Neuron (in vitro differentiated cells): ENCODE results near the gene POU5F1.

Source experiments
- H2AFZ ChIP-seq: one replicate; pipeline ENCODE4 v1.6.1; 2013; ENCODE audit warnings: low read depth, mild to moderate bottlenecking, inconsistent platforms, low read length, moderate library complexity
- H3K27me3 ChIP-seq: one replicate; pipeline ENCODE4 v1.6.1; 2013; ENCODE audit warnings: low read length; ENCODE audit not compliant: insufficient read depth
- H3K36me3 ChIP-seq: one replicate; pipeline ENCODE4 v1.6.1; 2013; ENCODE audit warnings: low read length; ENCODE audit not compliant: insufficient read depth
- H3K4me1 ChIP-seq: one replicate; pipeline ENCODE4 v1.6.1; 2013; ENCODE audit warnings: low read length; ENCODE audit not compliant: insufficient read depth
- H3K4me3 ChIP-seq: 2 replicates; pipeline ENCODE4 v1.5.1; 2013; ENCODE audit warnings: mild to moderate bottlenecking, low read length, moderate library complexity
- H3K9me3 ChIP-seq: one replicate; pipeline ENCODE4 v1.6.1; 2013; ENCODE audit warnings: low read length

The POU5F1 gene

GRCh38 chr6:31131595-31131994 is 38.9 kb downstream of the POU5F1 start:
- peaks cover 6% of the 10 kb centered on the region for H3K27me3 ChIP-seq
- no peak overlapping the region for H2AFZ ChIP-seq
- no peaks in the 10 kb centered on the region for H3K9me3 ChIP-seq
- no peaks in the 10 kb centered on the region for H3K4me1 ChIP-seq
- H3K4me3 ChIP-seq: no peak overlapping the region
- no peaks in the 10 kb centered on the region for H3K36me3 ChIP-seq

DNA sequence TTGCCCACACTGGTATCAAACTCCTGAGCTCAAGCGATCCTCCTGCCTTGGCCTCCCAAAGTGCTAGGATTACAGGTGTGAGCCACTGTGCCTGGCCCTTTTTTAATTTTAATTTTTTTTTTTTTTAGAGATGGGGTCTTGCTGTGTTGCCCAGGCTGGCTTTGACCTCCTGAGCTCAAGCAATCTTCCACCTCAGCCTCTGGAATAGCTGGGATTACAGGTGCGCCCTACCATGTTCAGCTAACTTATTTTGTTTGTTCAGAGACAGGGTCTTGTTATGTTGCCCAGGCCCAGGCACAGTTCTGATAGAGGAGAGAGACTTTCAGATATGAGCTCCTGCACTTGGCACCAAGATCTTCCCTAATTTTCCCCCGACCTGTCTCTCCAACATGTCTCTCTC is 39.7 kb downstream of the POU5F1 start:
- no peaks in the 10 kb centered on the region for H3K4me1 ChIP-seq
- peaks cover 10% of the 10 kb centered on the region for H3K27me3 ChIP-seq
- no peak overlapping the region for H3K4me3 ChIP-seq
- H2AFZ ChIP-seq: no peak overlapping the region
- no peaks in the 10 kb centered on the region for H3K36me3 ChIP-seq
- no peaks in the 10 kb centered on the region for H3K9me3 ChIP-seq

DNA sequence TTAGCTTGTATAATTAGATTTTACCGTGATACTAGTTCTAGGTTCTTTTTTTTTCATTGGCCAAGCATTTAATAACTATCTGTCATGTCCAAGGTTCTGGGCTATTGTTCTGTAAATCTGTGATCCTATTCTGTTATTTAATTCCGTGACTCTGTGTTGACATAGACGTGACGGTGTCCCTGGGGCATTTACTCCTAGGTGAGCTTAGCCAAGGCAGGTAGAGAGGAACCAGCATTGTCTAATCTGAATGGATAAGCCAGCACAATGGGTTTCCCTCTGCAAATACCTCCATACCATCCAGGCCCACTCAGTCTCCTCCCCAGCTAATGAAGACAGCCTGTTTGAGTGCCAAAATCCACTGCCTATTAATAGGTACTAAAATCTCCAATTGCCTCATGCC is 41.4 kb downstream of the POU5F1 start:
- no peaks in the 10 kb centered on the region for H3K4me1 ChIP-seq
- H3K9me3 ChIP-seq: no peaks in the 10 kb centered on the region
- H2AFZ ChIP-seq: no peak overlapping the region
- H3K4me3 ChIP-seq: no peak overlapping the region
- H3K36me3 ChIP-seq: no peaks in the 10 kb centered on the region
- H3K27me3 ChIP-seq: peaks cover 13% of the 10 kb centered on the region

- no peaks in the 10 kb centered on the region for H3K9me3 ChIP-seq
- no peak overlapping the region for H2AFZ ChIP-seq
- no peaks in the 10 kb centered on the region for H3K4me1 ChIP-seq
- H3K4me3 ChIP-seq: no peak overlapping the region
- peaks cover 13% of the 10 kb centered on the region for H3K27me3 ChIP-seq
- no peaks in the 10 kb centered on the region for H3K36me3 ChIP-seq
Measured at GRCh38 chr6:31128093-31128676, 42.3 kb downstream of the POU5F1 start.

- no peaks in the 10 kb centered on the region for H3K36me3 ChIP-seq
- H3K27me3 ChIP-seq: peaks cover 17% of the 10 kb centered on the region
- H3K4me3 ChIP-seq: no peak overlapping the region
- no peak overlapping the region for H2AFZ ChIP-seq
- H3K9me3 ChIP-seq: no peaks in the 10 kb centered on the region
- no peaks in the 10 kb centered on the region for H3K4me1 ChIP-seq
Measured at GRCh38 chr6:31126396-31127175, 43.9 kb downstream of the POU5F1 start.

GRCh38 chr6:31125586-31126363 is 44.7 kb downstream of the POU5F1 start:
- Histone ChIP-seq H2AFZ (no peak overlapping the region), H3K9me3 (no peaks in the 10 kb centered on the region), H3K4me3 (no peak overlapping the region), H3K4me1 (no peaks in the 10 kb centered on the region), H3K36me3 (no peaks in the 10 kb centered on the region), H3K27me3 (peaks cover 17% of the 10 kb centered on the region)

- H3K36me3 ChIP-seq: no peaks in the 10 kb centered on the region
Measured at GRCh38 chr6:31125162-31125561, 45.3 kb downstream of the POU5F1 start.

DNA sequence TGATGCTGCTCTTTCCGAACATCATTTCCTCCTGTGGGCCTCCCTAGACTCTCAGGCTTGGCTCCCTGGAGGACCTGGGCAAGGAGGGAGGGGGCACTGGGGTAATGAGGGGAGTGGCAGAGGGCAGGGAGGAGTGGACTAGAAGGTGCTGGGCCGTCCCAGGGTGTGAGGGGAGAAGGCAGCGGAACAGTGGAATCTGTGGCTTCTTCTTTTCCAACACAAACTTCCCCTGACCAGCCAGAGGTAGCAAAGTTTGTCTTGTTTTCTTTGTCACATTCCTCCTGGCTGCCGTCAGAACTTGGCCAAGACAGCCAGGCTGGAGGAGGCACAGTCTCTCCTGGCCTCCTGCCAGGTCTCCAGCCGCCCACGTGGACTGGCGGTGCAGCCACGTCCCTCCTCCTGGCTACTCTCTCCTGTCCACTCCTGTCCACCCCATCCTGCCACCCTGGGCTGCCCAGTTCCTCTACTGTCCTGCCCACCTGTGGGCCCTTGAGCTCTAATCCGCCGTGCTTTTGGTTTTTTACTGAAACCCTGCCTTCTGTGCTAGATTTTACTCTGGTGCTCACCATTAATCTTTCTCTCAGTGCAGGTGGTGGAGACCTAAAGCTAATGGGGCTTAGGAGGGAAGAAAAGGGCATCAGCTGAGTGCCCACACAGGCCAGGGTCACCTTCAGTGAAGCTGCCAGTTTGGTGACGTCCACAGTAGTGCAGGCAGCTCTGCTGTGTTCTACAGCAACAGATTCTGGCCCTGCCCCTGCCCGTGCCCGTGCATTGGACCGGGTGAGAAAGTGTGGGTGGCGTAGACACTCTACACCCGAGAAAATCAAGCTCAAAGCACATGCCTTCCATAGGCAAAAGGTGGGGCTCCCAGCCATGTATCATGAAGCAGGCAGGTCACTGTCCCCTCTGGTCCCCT is 47.4 kb downstream of the POU5F1 start:
- H3K36me3 ChIP-seq: no peaks in the 10 kb centered on the region
- no peaks in the 10 kb centered on the region for H3K9me3 ChIP-seq
- H3K27me3 ChIP-seq: peaks cover 18% of the 10 kb centered on the region
- no peak overlapping the region for H3K4me3 ChIP-seq
- H3K4me1 ChIP-seq: no peaks in the 10 kb centered on the region
- no peak overlapping the region for H2AFZ ChIP-seq

More at GRCh38 chr6:31125162-31125561, 45.3 kb downstream of the POU5F1 start:
- H3K27me3 ChIP-seq: peaks cover 17% of the 10 kb centered on the region
- no peaks in the 10 kb centered on the region for H3K9me3 ChIP-seq
- H2AFZ ChIP-seq: no peak overlapping the region
- no peaks in the 10 kb centered on the region for H3K4me1 ChIP-seq
- no peak overlapping the region for H3K4me3 ChIP-seq

GRCh38 chr6:31121131-31121790 is 49.2 kb downstream of the POU5F1 start:
- Histone ChIP-seq H3K4me1 (no peaks in the 10 kb centered on the region), H3K9me3 (no peaks in the 10 kb centered on the region), H3K36me3 (no peaks in the 10 kb centered on the region), H3K4me3 (no peak overlapping the region), H2AFZ (no peak overlapping the region), H3K27me3 (peaks cover 19% of the 10 kb centered on the region)

DNA sequence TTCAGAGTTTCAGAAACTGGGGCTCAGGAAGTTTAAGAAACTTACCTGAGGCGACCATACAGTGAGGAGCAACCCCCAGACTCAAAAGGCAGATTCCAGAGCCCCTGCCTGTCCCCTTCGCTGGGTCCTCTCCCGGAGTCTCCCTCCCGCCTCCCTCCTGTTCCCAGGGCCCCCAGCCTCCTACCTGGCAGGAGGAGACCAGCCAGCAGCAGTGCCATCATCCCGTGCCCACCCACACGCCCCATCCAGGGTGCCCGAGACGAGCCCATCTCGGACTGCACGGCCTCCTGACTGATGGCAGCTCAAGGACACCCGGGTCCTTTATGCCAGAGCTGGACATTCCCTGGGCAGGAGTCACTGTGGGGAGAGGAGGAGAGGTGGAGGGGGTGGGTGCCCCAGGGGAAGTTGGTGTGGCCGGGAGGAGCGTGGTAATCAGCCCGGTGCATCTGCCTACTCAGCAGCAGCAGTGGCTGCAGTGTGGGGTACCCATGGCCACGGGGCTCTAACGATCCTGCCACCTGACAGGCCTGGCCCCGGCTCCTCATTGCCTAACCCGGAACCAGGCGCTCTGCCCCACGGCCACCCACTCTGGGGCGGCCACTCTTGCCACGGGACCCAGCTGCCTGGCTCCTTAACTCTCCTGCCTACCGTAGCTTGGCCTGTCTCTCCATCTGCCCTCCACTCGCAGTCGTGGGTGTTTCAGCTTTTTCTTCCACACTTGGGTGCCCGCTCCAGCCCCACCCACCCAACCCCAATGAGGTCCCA is 50.1 kb downstream of the POU5F1 start, which contains the start of gene CDSN:
TSS of gene CDSN (minus strand) at position 296 of the 765 bp plus-strand sequence. CDS start at position 269, 27 bp downstream.
- Histone ChIP-seq H2AFZ (no peak within 1 kb of the TSS), H3K9me3 (no peaks in the 10 kb centered on the region), H3K27me3 (peaks cover 15% of the 10 kb centered on the region), H3K4me1 (no peaks in the 10 kb centered on the region), H3K36me3 (no peaks in the 10 kb centered on the region), H3K4me3 (no peak within 1 kb of the TSS)

DNA sequence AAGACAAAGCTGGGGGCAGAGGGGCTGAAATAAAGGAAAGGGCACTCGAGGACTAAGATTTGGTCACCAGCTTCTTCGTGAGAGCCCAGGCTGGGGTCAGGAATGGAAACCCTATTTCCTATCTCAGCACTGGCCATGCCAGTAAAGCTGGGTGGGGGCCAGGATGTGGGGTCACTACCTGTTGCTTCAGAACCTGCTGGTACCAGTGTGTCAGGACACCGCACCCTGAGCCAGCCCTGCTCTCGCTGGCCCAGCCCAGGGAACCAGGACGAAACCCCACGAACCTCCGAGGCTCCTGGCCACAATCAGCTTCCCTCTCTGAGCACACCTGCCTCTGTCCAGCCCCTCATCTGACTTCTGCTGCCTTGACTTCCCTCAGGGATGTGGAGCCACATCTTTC is 52.3 kb downstream of the POU5F1 start:
- Histone ChIP-seq H3K4me1 (no peaks in the 10 kb centered on the region), H3K27me3 (peaks cover 20% of the 10 kb centered on the region), H3K9me3 (no peaks in the 10 kb centered on the region), H2AFZ (no peak overlapping the region), H3K36me3 (no peaks in the 10 kb centered on the region), H3K4me3 (no peak overlapping the region)
